IPS-18c (cell line): ENCODE measurements around the gene GNG10.

Experiments used
- H3K4me3 ChIP-seq: 2 replicates; pipeline ENCODE4 v1.7.0; 2013; ENCODE audit warnings: low read depth, mild to moderate bottlenecking, low read length, moderate library complexity; ENCODE audit not compliant: insufficient read depth
- H3K9me3 ChIP-seq: one replicate; pipeline ENCODE4 v1.6.1; 2013; ENCODE audit warnings: mild to moderate bottlenecking, low read length, moderate library complexity; ENCODE audit not compliant: control insufficient read depth, insufficient read depth

The GNG10 gene

DNA sequence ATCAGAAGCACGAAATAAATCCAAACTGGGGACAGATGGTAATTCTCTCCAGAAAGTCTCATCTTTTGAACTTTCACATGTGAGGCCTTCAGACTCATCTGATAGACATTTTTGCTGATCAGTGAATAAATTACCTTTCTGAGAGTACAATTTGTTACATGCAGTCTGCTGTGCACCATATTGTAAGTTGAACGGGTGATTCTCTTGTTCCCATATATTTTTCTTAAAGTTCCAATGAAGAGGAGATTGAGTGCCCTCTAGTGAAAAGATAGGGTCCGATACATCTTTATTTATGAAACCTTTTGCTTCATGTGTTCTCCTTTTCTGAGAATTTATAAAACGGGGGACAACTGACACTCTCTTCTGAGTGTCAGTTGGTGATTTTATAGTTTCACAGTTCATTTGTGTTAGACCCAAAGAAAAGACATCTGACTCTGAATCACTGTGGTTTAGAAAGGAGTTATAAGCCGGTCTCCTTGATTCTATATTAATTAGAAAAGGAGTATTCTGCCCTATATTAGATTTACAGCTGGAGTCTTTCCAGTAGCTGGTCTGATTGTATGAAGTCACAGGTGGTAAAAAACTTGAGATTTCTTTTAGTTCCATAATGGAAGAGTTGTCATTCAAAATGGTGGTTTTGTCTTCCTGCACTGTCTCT, 30.4 kb downstream of the GNG10 start:
- H3K4me3 ChIP-seq, result no peak overlapping the region

GRCh38 chr9:111696796-111697195, 35.4 kb downstream of the GNG10 start:
- H3K9me3 ChIP-seq, result no peaks in the 10 kb centered on the region
- H3K4me3 ChIP-seq, result no peak overlapping the region

More for the DNA sequence above, 30.4 kb downstream of the GNG10 start:
- no peaks in the 10 kb centered on the region for H3K9me3 ChIP-seq

- Histone ChIP-seq H3K9me3 (no peaks in the 10 kb centered on the region), H3K4me3 (no peak overlapping the region)
Observed at GRCh38 chr9:111700776-111701175, 39.4 kb downstream of the GNG10 start.

DNA sequence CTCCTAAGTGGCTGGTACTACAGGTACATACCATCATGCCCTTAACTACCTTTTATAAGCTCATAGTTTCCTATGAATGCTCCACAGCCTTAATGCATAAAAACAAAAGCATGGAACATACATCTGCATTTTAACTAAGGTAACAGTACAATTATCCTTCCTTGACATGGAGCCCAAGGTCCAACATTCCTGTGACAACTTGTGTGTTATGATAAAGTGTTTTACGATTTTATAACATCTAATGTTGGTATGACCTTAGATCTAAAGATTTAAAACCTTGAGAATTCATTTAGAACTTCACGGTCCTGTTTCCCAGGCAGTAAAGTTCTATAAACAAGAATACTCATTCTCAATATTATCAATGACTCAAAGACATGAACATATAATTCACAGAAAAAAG, 43.1 kb downstream of the GNG10 start:
- H3K9me3 ChIP-seq, result no peaks in the 10 kb centered on the region
- H3K4me3 ChIP-seq, result no peak overlapping the region

DNA sequence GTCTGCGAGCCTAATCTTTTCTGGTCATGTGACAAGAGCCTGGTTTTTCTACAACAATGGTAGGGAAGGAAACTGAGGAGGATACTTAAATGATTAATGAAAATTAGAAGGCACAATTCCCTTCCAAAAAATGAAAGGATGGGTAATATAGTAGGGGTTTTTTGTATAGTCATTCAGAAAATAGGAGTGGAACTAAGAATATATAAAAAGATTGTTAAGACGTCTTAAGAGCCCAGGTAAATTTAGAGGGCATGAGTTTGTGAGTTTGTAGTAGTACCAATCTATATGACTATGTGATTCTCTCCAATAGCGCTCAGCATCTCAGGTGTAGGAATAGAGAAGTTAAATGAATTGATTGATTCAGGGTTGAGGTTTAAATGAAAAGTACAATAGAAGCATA, 50.1 kb downstream of the GNG10 start:
- Histone ChIP-seq H3K4me3 (no peak overlapping the region), H3K9me3 (no peaks in the 10 kb centered on the region)

GRCh38 chr9:111712369-111712768, 51.0 kb downstream of the GNG10 start:
- no peaks in the 10 kb centered on the region for H3K9me3 ChIP-seq
- no peak overlapping the region for H3K4me3 ChIP-seq

GRCh38 chr9:111715471-111715870, 54.1 kb downstream of the GNG10 start:
- Histone ChIP-seq H3K9me3 (no peaks in the 10 kb centered on the region), H3K4me3 (no peak overlapping the region)

DNA sequence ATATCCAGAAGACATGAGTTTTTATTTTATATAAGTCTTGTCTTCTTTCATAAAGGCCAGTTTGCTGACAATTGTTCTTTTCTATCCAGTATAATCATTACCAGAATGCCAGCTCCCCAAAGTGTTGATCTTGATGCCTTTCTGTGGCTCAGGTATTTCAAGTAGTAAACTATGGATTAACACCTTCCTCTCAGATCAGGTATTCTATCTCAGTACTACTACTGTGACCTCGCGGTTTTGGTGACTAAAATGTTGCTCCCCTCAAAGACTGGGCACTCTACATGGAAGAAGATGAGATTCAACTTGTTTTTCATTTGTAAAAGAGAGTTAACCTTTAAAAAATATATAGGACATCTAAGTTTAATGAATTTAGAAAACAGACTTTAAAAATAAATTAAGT, 58.1 kb downstream of the GNG10 start:
- Histone ChIP-seq H3K4me3 (no peak overlapping the region), H3K9me3 (no peaks in the 10 kb centered on the region)
